EH (cell line): ENCODE data around the gene NMNAT1.
"Not testable (repeated sequence)": the region's sequence is repeated elsewhere in the genome, so short reads cannot be mapped to it uniquely, and the experiment has no call there.

Experiments
- DNase-seq: peaks from one replicate; pipeline ENCODE4 v3.0.0-alpha.2; 2015; ENCODE audit warnings: low read depth

NMNAT1 gene

GRCh38 chr1:9942939-9943788 is at the start of gene NMNAT1, which contains the start of gene LZIC:
NMNAT1 (plus strand) TSS chr1:9943475; CDS start chr1:9972074, 28,599 bp downstream.
LZIC (minus strand) TSS chr1:9943391; CDS start chr1:9936619, 6,772 bp downstream.
- peak; percentile 91 for DNase-seq

DNA sequence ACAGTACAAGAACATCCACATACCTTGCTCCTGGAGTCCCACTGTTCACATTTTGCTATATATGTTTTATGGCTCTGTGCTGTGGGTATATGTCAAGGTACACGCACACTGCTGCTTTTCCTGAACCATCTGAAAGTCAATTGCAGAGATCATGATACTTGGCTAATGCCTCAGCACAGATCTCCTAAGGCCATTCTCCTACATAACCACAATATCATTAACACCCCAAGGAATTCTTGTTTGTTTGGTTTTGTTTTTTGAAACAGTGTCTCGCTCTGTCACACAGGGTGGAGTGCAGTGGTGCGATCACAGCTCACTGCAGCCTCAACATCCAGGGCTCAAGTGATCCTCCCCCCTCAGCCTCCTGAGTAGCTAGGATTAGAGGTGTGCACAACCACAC is 49.2 kb upstream of the NMNAT1 start:
- peak; percentile 23 for DNase-seq

DNA sequence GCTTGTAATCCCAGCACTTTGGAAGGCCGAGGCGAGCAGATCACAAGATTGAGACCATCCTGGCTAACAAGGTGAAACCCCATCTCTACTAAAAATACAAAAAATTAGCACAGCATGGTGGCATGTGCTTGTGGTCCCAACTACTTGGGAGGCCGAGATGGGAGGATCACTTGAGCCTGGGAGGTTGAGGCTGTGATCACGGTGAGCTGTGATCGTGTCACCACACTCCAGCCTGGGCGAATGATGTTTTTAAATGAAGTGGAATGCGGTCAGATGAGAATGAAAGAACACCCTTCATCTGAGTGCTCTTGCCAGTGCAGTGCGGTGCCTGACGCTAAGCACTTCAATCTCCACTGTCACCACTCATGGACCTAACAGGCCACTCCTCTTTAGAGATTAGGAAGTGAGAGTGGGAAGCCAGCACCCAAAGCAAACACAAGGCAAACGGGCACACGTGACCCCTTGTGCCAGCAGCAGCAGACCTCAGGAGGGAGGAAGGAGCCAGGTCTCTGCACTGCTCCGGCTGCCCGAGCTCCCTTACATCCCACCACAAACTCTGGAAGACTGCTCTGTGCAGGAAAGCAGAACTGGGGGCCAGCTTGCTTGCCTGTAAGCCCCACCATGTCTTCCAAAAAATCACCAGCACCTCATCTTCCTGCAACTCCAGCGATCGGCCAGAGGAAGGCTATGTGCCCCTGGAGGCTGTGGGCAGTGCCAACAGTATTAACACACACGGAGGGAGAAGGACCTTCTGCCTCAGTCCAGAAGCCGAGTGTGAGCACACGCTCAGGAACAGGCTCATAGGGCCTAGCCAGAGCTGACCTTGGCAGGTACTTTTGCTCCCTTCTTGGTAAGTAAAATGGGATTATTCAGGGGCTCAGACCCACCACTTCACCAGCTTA is 42.9 kb upstream of the NMNAT1 start:
- no peak for DNase-seq

GRCh38 chr1:9901148-9902059 is 41.9 kb upstream of the NMNAT1 start:
- no peak for DNase-seq

DNA sequence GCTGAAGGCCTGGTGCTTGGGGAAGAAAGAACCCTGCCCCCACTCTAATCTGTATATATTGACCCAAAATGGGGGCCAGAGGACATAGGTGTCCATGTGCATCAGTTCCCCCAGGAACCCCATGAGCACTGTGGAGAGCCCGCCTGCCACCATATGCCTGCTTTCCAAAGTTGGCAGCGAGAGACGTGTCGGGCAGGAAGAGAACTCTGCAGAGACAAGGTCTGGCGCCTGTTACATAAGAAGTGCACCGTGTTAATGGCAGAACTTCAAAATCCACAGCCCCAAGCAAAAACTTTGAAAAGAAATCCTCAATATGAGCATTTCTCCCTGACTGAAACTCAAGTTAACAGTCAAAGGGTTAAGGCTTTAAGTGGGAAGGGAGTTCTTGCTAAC is 41.2 kb upstream of the NMNAT1 start:
- DNase-seq, result no peak

DNA sequence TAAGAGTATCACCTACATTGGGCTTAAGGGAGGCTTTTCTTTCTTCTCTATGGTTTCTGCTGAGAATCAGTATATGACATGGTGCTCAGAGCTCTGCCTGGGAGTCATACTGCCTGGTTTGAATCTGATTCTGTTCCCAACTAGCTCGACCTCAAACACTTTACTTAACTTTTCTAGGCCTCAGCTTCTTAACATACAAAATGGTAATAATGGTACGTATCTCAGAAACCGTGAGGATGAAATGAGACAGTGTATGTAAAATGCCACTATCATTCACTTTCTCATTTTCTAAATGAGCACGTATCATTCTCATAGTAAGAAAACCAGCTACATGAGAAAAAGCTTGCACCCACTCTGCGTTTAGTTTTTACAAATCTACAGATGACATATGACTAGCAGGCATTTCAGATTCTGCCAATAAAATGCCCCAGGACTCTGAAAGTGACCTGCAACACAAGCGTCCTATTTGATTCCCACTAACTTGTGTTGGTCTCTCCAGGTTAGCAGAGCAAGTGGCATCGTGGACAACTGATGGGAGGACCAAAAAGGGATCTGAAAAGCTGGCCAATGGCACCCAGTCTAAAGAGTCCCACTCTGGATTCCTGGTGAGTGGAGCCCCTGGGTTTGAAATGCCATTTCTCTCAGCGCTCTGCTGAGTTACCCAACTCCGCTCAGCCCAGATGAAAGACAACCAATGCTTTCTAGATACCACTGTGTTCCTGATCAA is 39.3 kb upstream of the NMNAT1 start:
- no peak for DNase-seq

DNA sequence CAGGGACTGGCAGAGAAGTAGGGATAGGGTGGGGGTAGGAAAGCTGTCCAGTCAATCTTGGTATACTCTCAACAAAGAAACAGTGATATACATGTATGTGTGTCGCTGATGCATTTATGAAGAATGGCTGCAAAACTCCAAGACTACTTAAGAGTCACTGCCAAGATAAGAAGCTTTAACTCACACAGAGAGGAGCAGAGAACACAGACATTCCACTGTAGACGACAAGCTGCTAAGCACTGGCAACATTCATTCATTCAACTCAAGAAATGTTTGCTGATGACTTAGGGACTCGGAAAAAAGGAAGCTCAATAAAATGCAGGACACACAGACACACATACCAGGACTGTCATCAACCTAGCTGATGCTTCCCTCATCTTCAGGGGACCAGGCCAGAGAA is 38.7 kb upstream of the NMNAT1 start:
- DNase-seq, result peak; percentile 51

- DNase-seq, result peak; percentile 63
Measured at GRCh38 chr1:9905010-9905409, 38.3 kb upstream of the NMNAT1 start.

DNA sequence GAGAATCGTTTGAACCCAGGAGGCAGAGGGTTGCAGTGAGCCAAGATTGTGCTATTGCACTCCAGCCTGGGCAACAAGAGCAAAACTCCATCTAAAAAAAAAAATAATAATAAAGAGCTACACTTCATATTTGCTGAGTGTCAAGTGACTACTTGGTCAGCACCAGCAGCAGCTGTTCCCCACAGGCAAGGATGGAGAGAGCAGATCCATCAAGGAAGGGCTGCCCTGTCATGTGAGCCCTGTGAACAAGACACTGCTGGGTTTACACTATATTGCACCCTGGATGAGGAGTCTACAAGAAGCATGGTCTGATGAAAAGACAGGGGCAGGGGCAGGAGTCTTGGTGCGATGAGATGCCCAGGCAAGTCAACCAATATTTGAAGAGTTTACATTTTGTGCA is 36.8 kb upstream of the NMNAT1 start:
- no peak for DNase-seq

- no peak for DNase-seq
Measured at GRCh38 chr1:9907441-9907840, 35.8 kb upstream of the NMNAT1 start.

DNA sequence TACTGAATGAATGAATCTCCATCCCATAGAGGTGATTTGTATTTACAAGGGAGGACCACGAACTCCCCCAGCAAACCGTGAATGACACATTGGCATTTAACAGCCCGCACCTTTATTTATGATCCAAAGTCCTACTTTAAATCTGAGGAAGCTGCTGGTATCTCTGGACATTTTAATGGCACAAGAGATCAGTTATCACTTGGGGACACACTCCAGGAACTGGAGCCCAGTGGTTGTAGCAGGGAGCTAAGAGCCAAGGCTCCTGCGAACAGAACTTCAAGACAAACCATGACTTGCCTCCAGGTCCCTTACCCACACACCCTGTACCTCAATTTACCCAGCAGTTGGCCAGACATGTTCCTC is 34.4 kb upstream of the NMNAT1 start:
- no peak for DNase-seq

DNA sequence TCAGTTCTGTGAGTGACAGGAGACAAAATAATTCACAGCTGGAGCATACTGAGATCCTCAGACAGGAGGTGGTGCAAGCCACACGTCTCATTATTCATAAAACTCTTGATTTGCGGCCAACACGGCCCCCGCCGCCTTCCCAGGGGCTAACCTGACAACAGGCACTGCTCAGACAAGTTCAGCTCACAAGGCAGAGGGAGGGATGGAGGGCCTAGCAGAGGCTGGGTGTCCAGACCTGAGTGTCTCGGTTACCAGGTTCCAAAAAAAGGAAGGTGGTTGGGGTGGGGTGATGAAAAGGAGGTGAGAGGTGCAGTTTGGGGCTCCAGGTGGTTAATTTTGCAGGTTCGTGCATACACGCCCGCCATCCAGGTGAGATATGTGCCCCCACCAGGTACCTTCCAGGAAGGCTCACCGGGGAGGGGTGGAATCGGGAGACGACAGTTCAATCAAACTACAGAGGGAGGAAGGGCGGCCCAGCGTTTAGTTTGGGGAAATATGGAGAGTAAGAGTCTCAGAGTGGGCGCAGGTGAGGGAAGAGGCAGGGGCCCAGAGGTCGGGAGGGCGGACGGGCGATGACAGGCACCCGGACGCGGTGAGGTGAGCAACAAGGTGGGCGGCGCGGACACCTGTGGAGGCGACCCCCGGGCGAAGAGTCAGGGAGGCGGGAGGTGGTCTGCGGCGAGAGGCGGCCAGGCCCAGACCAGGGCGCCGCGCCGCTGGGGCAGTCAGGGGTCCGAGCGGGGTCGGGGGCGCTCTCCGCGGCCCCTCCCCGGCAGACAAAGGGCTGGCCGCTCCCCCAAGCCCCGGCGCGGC is 33.8 kb upstream of the NMNAT1 start:
- no peak for DNase-seq

GRCh38 chr1:9910076-9910422 is 33.2 kb upstream of the NMNAT1 start, which contains the start of gene CTNNBIP1:
CTNNBIP1 (minus strand) TSS chr1:9910269; CDS start chr1:9872064, 38,205 bp downstream.
- DNase-seq, result no peak

DNA sequence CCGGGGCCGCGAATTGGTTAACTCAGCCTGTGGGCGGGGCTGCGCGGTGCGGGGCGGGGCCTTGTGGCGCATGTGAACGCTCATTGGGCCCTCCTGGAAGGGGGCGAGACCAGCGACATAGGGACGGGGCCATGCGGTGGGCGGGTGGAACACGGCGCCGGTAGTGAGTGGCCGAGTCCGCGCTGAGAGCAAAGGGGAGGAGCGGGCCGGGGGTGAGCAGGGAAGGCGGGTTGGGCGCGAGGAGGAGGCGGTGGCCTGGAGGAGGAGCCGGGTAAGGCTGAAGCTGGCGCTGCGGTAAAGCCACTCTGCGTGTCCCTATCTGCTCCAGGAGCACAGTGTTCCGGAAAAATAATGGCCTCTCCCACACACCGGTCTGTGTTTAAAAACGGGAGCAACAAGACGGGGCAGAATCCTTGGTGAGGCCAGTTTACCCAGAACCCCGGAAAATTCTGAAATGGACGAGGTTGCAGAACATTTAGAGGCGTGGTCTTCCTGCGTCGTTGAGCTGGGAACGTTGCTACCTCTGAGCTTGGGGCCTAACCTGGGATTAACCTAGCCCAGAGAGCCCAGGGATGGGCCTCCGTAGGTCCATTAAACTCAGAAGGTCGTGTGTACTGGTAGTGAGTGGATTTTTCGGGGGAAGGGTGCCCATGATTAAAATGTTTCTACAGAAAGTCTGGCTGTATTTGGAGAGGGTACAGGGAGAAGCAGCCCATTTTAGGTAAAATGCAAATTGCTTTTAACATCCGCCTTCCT is 32.7 kb upstream of the NMNAT1 start:
- DNase-seq, result peak; percentile 99

DNA sequence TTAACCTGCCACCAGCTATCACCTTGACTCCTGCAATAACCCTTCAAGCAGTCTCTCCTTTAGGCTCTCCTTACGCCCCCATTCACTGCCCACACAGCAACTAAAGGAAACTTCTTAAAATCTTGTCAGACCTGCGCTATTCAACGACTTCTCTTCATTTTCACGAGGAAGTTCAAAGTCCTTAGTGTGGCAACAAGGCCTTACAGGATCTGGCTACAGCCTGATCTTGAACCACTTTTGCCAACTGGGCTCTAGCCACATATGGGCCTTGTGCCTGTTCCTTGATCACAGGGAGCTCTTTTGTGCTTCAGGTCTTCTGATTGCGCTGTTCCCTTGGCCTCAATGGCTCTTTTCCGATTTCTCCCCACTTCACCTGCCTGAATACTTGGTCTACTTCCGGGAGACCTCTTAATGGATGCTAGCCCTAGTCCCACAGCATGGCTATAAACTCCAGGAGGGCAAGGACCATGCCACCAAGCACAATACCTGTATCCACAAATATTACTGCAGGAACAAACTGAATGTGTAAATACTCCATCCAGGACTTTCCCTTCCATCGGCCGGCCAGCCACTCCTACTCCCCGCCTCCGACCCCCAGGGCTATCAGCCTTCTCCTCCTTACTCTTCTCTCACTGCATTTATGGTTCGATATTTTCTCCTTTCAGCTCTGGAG is 30.9 kb upstream of the NMNAT1 start:
- no peak for DNase-seq

DNA sequence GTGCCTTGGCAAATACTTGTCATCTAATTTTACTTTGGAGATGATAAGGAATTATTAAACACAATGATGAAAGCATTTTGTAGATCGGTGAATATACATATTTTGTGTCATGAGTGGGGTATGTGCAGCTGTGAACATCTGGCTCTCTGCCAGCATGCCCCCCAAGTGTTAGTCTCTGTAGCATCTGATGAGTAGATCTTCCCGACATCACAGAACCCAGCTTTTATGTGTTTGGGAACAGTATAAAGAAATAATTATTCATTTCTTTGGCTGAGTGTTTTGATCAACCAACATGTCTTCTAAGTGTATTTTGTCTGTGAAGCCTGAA is 28.7 kb upstream of the NMNAT1 start:
- DNase-seq, result no peak

DNA sequence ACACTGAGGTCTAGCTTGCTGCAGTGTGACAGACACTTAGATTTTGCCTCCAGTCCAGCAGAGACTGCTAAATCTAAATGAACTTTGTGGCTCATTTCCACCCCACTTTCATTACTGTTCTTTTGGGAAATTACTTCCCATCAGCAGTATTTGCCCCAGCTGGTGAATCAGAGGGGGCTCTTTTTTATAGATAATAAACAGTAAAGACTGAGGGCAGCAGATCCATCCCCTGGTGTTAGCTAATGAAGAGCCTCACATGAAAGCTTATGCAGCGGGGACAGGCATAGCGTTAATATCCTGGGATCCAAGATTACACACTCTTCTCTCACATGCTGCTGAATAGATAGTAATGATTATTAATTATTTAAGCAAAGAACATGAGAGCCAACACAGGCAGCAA is 26.8 kb upstream of the NMNAT1 start:
- DNase-seq, result no peak

DNA sequence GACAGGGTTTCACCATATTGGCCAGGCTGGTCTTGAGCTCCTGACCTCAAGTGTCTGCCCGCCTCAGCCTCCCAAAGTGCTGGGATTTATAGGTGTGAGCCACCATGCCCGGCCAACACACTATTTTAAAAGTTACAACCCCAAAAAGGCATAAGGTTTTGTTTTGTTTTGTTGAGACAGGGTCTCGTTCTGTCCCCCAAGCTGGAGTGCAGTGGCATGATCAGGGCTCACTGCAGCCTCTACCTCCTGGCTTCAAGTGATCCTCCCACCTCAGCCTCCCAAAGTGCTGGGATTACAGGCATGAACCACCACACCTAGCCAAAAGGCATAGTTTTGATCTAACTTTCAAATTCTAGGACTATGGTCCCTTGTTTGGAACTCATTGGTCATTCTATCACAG is 25.8 kb upstream of the NMNAT1 start:
- not testable (repeated sequence) for DNase-seq

- no peak for DNase-seq
Measured at GRCh38 chr1:9917901-9918300, 25.4 kb upstream of the NMNAT1 start.
